HG03457 (cell line): ENCODE measurements around the gene GNA12.

Source experiments
- ATAC-seq: cut with Tn5 transposase; IDR thresholded peaks from one replicate; pipeline ENCODE4 v1.9.1; 2021; ENCODE audit warnings: moderate number of reproducible peaks; ENCODE audit not compliant: unreplicated experiment

Gene GNA12

GRCh38 chr7:2805213-2805944 is 38.7 kb downstream of the GNA12 start:
- no peak for ATAC-seq

- no peak for ATAC-seq
Measured at GRCh38 chr7:2804227-2804763, 39.8 kb downstream of the GNA12 start.

- no peak for ATAC-seq
Measured at GRCh38 chr7:2803755-2804154, 40.4 kb downstream of the GNA12 start.

GRCh38 chr7:2803342-2803692 is 40.8 kb downstream of the GNA12 start:
- no peak for ATAC-seq

GRCh38 chr7:2802504-2803341 is 41.4 kb downstream of the GNA12 start:
- no peak for ATAC-seq

- no peak for ATAC-seq
Measured at GRCh38 chr7:2802101-2802500, 42.0 kb downstream of the GNA12 start.

GRCh38 chr7:2800931-2801688 is 43.0 kb downstream of the GNA12 start:
- ATAC-seq: no peak

- no peak for ATAC-seq
Measured at GRCh38 chr7:2800220-2800930, 43.7 kb downstream of the GNA12 start.

- no peak for ATAC-seq
Measured at GRCh38 chr7:2799253-2799652, 44.9 kb downstream of the GNA12 start.

- ATAC-seq: no peak
Measured at GRCh38 chr7:2798669-2799068, 45.4 kb downstream of the GNA12 start.

GRCh38 chr7:2796358-2797352 is 47.5 kb downstream of the GNA12 start:
- no peak for ATAC-seq

GRCh38 chr7:2795906-2796305 is 48.2 kb downstream of the GNA12 start:
- no peak for ATAC-seq

GRCh38 chr7:2794836-2795636 is 49.1 kb downstream of the GNA12 start:
- no peak for ATAC-seq

GRCh38 chr7:2792856-2793487 is 51.1 kb downstream of the GNA12 start:
- ATAC-seq: no peak

- no peak for ATAC-seq
Measured at GRCh38 chr7:2792235-2792634, 51.9 kb downstream of the GNA12 start.

- no peak for ATAC-seq
Measured at GRCh38 chr7:2791390-2791789, 52.7 kb downstream of the GNA12 start.

GRCh38 chr7:2787251-2787951 is 56.7 kb downstream of the GNA12 start:
- no peak for ATAC-seq
